H9 (cell line): Measurements from ENCODE around the gene CAPN5. TPM values are rescaled to one million over a fixed set of nuclear protein-coding genes. Genes with fewer than 3 reads are reported as not detected.

ENCODE experiments used
- DNase-seq: peaks from one replicate; pipeline ENCODE4 v3.0.0-alpha.2; 2017
- H2AFZ ChIP-seq: one replicate; pipeline ENCODE4 v1.6.1; 2013; ENCODE audit warnings: mild to moderate bottlenecking, low read length, control low read depth, moderate library complexity
- H2AK5ac ChIP-seq: 2 replicates; pipeline ENCODE4 v1.6.1; 2013; ENCODE audit warnings: low read length, control low read depth, mixed read lengths; ENCODE audit not compliant: insufficient read length
- H2BK120ac ChIP-seq: one replicate; pipeline ENCODE4 v1.6.1; 2013; ENCODE audit warnings: low read depth, mild to moderate bottlenecking, low read length, control low read depth, inconsistent platforms; ENCODE audit not compliant: poor library complexity, severe bottlenecking
- H2BK12ac ChIP-seq: 2 replicates; pipeline ENCODE4 v1.6.1; 2013; ENCODE audit warnings: low read length, control low read depth, mixed read lengths, low read depth; ENCODE audit not compliant: insufficient read length
- H2BK15ac ChIP-seq: 2 replicates; pipeline ENCODE4 v1.6.1; 2013; ENCODE audit warnings: low read depth, low read length, control low read depth
- H2BK20ac ChIP-seq: one replicate; pipeline ENCODE4 v1.6.1; 2013; ENCODE audit warnings: low read depth, mild to moderate bottlenecking, low read length, control low read depth, inconsistent platforms; ENCODE audit not compliant: poor library complexity, severe bottlenecking
- H2BK5ac ChIP-seq: 2 replicates; pipeline ENCODE4 v1.6.1; 2013; ENCODE audit warnings: low read length, control low read depth, mixed read lengths; ENCODE audit not compliant: insufficient read length
- H3K14ac ChIP-seq: 2 replicates; pipeline ENCODE4 v1.6.1; 2013; ENCODE audit warnings: low read length, control low read depth; ENCODE audit not compliant: insufficient read depth
- H3K18ac ChIP-seq: 2 replicates; pipeline ENCODE4 v1.6.1; 2013; ENCODE audit warnings: low read depth, mild to moderate bottlenecking, mixed read lengths, low read length, control low read depth; ENCODE audit not compliant: insufficient read length
- H3K23ac ChIP-seq: 2 replicates; pipeline ENCODE4 v1.6.1; 2013; ENCODE audit warnings: low read length, control low read depth, mixed read lengths, low read depth; ENCODE audit not compliant: insufficient read length
- H3K23me2 ChIP-seq: 2 replicates; pipeline ENCODE4 v1.6.1; 2013; ENCODE audit warnings: low read depth, mild to moderate bottlenecking, mixed read lengths, low read length, control low read depth; ENCODE audit not compliant: insufficient read length, poor library complexity, severe bottlenecking
- H3K27ac ChIP-seq: 2 replicates; pipeline ENCODE4 v1.5.1; 2013; ENCODE audit warnings: low read length, control low read depth, mixed read lengths, low read depth; ENCODE audit not compliant: insufficient read length
- H3K27me3 ChIP-seq: 2 replicates; pipeline ENCODE4 v1.6.1; 2013; ENCODE audit warnings: low read length, control low read depth, inconsistent platforms; ENCODE audit not compliant: insufficient read depth
- H3K4ac ChIP-seq: 2 replicates; pipeline ENCODE4 v1.6.1; 2013; ENCODE audit warnings: low read depth, mild to moderate bottlenecking, control low read depth, inconsistent platforms, low read length, moderate library complexity
- H3K4me1 ChIP-seq: 2 replicates; pipeline ENCODE4 v1.6.1; 2013; ENCODE audit warnings: low read length, control low read depth, inconsistent platforms; ENCODE audit not compliant: insufficient read depth
- H3K4me2 ChIP-seq: 2 replicates; pipeline ENCODE4 v1.6.1; 2013; ENCODE audit warnings: low read length, control low read depth, mixed read lengths; ENCODE audit not compliant: insufficient read length, insufficient read depth
- H3K56ac ChIP-seq: 2 replicates; pipeline ENCODE4 v1.6.1; 2013; ENCODE audit warnings: low read depth, mild to moderate bottlenecking, mixed read lengths, low read length, control low read depth; ENCODE audit not compliant: insufficient read length
- H3K79me1 ChIP-seq: 2 replicates; pipeline ENCODE4 v1.6.1; 2013; ENCODE audit warnings: low read depth, mild to moderate bottlenecking, moderate library complexity, low read length, control low read depth, inconsistent platforms; ENCODE audit not compliant: insufficient read depth, poor library complexity, severe bottlenecking
- H3K79me2 ChIP-seq: 2 replicates; pipeline ENCODE4 v1.6.1; 2013; ENCODE audit warnings: low read length, control low read depth, inconsistent platforms; ENCODE audit not compliant: insufficient read depth
- H3K9ac ChIP-seq: 2 replicates; pipeline ENCODE4 v1.6.1; 2013; ENCODE audit warnings: low read length, control low read depth, mixed read lengths; ENCODE audit not compliant: insufficient read length; ENCODE audit errors: extremely low read depth
- H3K9me3 ChIP-seq: one replicate; pipeline ENCODE4 v1.6.1; 2013; ENCODE audit warnings: low read depth, low read length, inconsistent platforms; ENCODE audit not compliant: control insufficient read depth
- H3T11ph ChIP-seq: one replicate; pipeline ENCODE4 v1.6.1; 2013; ENCODE audit warnings: mild to moderate bottlenecking, low read length, control low read depth, inconsistent platforms
- H4K20me1 ChIP-seq: one replicate; pipeline ENCODE4 v1.6.1; 2013; ENCODE audit not compliant: control insufficient read depth, insufficient read length, insufficient read depth
- H4K5ac ChIP-seq: 2 replicates; pipeline ENCODE4 v1.6.1; 2013; ENCODE audit warnings: low read depth, mild to moderate bottlenecking, mixed read lengths, low read length, control low read depth; ENCODE audit not compliant: insufficient read length
- H4K8ac ChIP-seq: replicated peaks from 2 replicates; pipeline ENCODE4 v1.6.1; 2013; ENCODE audit warnings: low read length, control low read depth, mixed read lengths, low read depth; ENCODE audit not compliant: insufficient read length
- H4K91ac ChIP-seq: 2 replicates; pipeline ENCODE4 v1.6.1; 2013; ENCODE audit warnings: low read depth, mild to moderate bottlenecking, moderate library complexity, mixed read lengths, low read length, control low read depth; ENCODE audit not compliant: insufficient read length
- H3K27ac Mint-ChIP-seq, 3 experiments: 2 replicates in 2 of 3; 3 replicates in 1 of 3; pipeline ENCODE4 v1.8.0; 2020 to 2021; ENCODE audit warnings: mixed read lengths in 3 of 3, mild to moderate bottlenecking in 1 of 3, moderate library complexity in 1 of 3
- H3K27me3 Mint-ChIP-seq: 2 replicates; pipeline ENCODE4 v1.8.0; 2021; ENCODE audit warnings: low read depth, mild to moderate bottlenecking, moderate library complexity, mixed read lengths
- H3K36me3 Mint-ChIP-seq, 3 experiments: 2 replicates in 2 of 3; 3 replicates in 1 of 3; pipeline ENCODE4 v1.8.0; 2020 to 2021; ENCODE audit warnings: low read depth in 3 of 3, mixed read lengths in 3 of 3; ENCODE audit not compliant: insufficient read depth in 1 of 3
- H3K4me1 Mint-ChIP-seq, 2 experiments: 2 replicates each; pipeline ENCODE4 v1.8.0; 2020; ENCODE audit warnings: mixed read lengths in 2 of 2
- H3K4me3 Mint-ChIP-seq, 2 experiments: 2 replicates in 1 of 2; 3 replicates in 1 of 2; pipeline ENCODE4 v1.8.0; 2020 to 2021; ENCODE audit warnings: mild to moderate bottlenecking in 2 of 2, mixed read lengths in 2 of 2, moderate library complexity in 1 of 2
- H3K9me3 Mint-ChIP-seq, 2 experiments: 2 replicates in 1 of 2; 3 replicates in 1 of 2; pipeline ENCODE4 v1.8.0; 2020; ENCODE audit warnings: mild to moderate bottlenecking in 2 of 2, mixed read lengths in 2 of 2, moderate library complexity in 1 of 2
- WGBS: extraction: QIAGEN DNeasy Blood & Tissue Kit; methylation state at CpG from one replicate; pipeline ENCODE4 v1.1.7; 2013; ENCODE audit warnings: missing lambda C conversion rate, low lambda C conversion rate, mixed read lengths; ENCODE audit not compliant: insufficient read length; ENCODE audit errors: extremely low coverage; 5-methylcytosine and 5-hydroxymethylcytosine counted together
- total RNA-seq: library from RNA; stranded (reverse); gene quantifications from 2 replicates; pipeline ENCODE4 v1.2.1, GENCODE V29; 2021
- TF ChIP-seq, protein P1 (sequence below): fragments of 200-600 bp; sonication (generic); conservative IDR thresholded peaks from 3 replicates; pipeline ENCODE4 v1.8.0; 2021; ENCODE audit warnings: antibody characterized with exemption, mild to moderate bottlenecking

CAPN5 gene
- total RNA-seq, 1 experiment from 2014 or later, result 16.7 TPM

DNA sequence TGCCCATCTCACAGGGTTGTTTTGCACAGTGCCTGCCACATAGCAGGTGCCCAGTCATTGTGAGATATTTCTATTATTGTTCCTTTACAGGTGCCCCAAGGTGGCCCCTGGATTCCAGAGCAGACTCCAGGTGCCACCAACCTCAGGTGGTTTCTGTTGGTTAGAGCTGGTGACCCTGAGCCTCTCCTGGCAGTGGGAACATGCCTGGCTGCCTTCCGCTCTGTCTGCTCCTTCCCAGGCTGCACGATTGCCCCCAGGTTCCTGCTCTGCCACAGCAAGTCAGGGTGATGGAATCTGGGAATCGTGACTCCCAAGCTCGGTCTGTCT is 23.2 kb downstream of the CAPN5 start:
- no peak overlapping the region for H2BK15ac ChIP-seq

More for the DNA sequence above, 23.2 kb downstream of the CAPN5 start:
- no peaks in the 10 kb centered on the region for H4K20me1 ChIP-seq
- Mint-ChIP-seq H3K4me1 (peaks cover 6 to 11% of the 10 kb centered on the region in 2 experiments), H3K27ac (peak overlapping the region in 1 of 3 experiments; percentile 31; a peak in 2 of 7 replicates), H3K36me3 (no peaks in the 10 kb centered on the region; a peak in 2 of 7 replicates), H3K4me3 (no peak overlapping the region), H3K9me3 (no peaks in the 10 kb centered on the region), H3K27me3 (no peaks in the 10 kb centered on the region)
- no peaks in the 10 kb centered on the region for H3K23me2 ChIP-seq
- H3K56ac ChIP-seq, result no peak overlapping the region
- H3K4ac ChIP-seq, result no peak overlapping the region
- no peak overlapping the region for H2BK120ac ChIP-seq
- TF ChIP-seq, protein P1, sequence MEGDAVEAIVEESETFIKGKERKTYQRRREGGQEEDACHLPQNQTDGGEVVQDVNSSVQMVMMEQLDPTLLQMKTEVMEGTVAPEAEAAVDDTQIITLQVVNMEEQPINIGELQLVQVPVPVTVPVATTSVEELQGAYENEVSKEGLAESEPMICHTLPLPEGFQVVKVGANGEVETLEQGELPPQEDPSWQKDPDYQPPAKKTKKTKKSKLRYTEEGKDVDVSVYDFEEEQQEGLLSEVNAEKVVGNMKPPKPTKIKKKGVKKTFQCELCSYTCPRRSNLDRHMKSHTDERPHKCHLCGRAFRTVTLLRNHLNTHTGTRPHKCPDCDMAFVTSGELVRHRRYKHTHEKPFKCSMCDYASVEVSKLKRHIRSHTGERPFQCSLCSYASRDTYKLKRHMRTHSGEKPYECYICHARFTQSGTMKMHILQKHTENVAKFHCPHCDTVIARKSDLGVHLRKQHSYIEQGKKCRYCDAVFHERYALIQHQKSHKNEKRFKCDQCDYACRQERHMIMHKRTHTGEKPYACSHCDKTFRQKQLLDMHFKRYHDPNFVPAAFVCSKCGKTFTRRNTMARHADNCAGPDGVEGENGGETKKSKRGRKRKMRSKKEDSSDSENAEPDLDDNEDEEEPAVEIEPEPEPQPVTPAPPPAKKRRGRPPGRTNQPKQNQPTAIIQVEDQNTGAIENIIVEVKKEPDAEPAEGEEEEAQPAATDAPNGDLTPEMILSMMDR, result no peak
- no peak overlapping the region for H2BK5ac ChIP-seq
- no peak overlapping the region for H2BK12ac ChIP-seq
- no peak overlapping the region for H3T11ph ChIP-seq
- DNase-seq, result no peak
- H2BK20ac ChIP-seq, result no peak overlapping the region
- H3K4me2 ChIP-seq, result no peak overlapping the region
- no peak overlapping the region for H3K23ac ChIP-seq
- no peak overlapping the region for H4K8ac ChIP-seq
- H3K79me1 ChIP-seq, result no peaks in the 10 kb centered on the region
- no peaks in the 10 kb centered on the region for H3K79me2 ChIP-seq
- no peak overlapping the region for H2AK5ac ChIP-seq
- H4K5ac ChIP-seq, result no peak overlapping the region
- H3K27ac ChIP-seq, result no peak overlapping the region
- no peaks in the 10 kb centered on the region for H3K4me1 ChIP-seq
- H3K14ac ChIP-seq, result no peak overlapping the region
- H3K9me3 ChIP-seq, result no peaks in the 10 kb centered on the region
- no peak overlapping the region for H3K18ac ChIP-seq
- no peak overlapping the region for H2AFZ ChIP-seq
- H4K91ac ChIP-seq, result no peak overlapping the region
- H3K27me3 ChIP-seq, result no peaks in the 10 kb centered on the region
- WGBS, result no CpG with 5 or more reads among the region's 4 CpGs
- no peak overlapping the region for H3K9ac ChIP-seq
